Mesendoderm (in vitro differentiated cells): ENCODE measurements around the gene CLCN6.

Source experiments
- DNase-seq: peaks from one replicate; pipeline ENCODE4 v3.0.0; 2013
- H2AK5ac ChIP-seq: 2 replicates; pipeline ENCODE4 v1.6.1; 2013; ENCODE audit warnings: low read length, inconsistent platforms
- H2BK120ac ChIP-seq: 2 replicates; pipeline ENCODE4 v1.6.1; 2013; ENCODE audit warnings: low read depth, mild to moderate bottlenecking, low read length, moderate library complexity, mixed read lengths
- H2BK15ac ChIP-seq: replicated peaks from 2 replicates; pipeline ENCODE4 v1.6.1; 2013; ENCODE audit warnings: low read depth, mild to moderate bottlenecking, moderate library complexity
- H2BK5ac ChIP-seq: 2 replicates; pipeline ENCODE4 v1.6.1; 2013; ENCODE audit warnings: low read length, inconsistent platforms
- H3K18ac ChIP-seq: 2 replicates; pipeline ENCODE4 v1.6.1; 2013; ENCODE audit warnings: mild to moderate bottlenecking, low read length, mixed read lengths
- H3K23ac ChIP-seq: one replicate; pipeline ENCODE4 v1.6.1; 2013; ENCODE audit warnings: low read length
- H3K27ac ChIP-seq: 2 replicates; pipeline ENCODE4 v1.5.1; 2013; ENCODE audit warnings: low read depth, mild to moderate bottlenecking, inconsistent platforms, low read length, moderate library complexity
- H3K27me3 ChIP-seq: 2 replicates; pipeline ENCODE4 v1.6.1; 2013; ENCODE audit warnings: low read length, control low read depth, mild to moderate bottlenecking, inconsistent platforms; ENCODE audit not compliant: insufficient read depth, poor library complexity
- H3K36me3 ChIP-seq: 2 replicates; pipeline ENCODE4 v1.6.1; 2013; ENCODE audit warnings: low read length, inconsistent platforms; ENCODE audit not compliant: control insufficient read depth, insufficient read depth
- H3K4ac ChIP-seq: one replicate; pipeline ENCODE4 v1.6.1; 2013; ENCODE audit warnings: low read depth, mild to moderate bottlenecking, low read length, moderate library complexity
- H3K4me1 ChIP-seq: 2 replicates; pipeline ENCODE4 v1.6.1; 2013; ENCODE audit warnings: low read depth, low read length, inconsistent platforms; ENCODE audit not compliant: control insufficient read depth
- H3K4me2 ChIP-seq: 2 replicates; pipeline ENCODE4 v1.6.1; 2013; ENCODE audit warnings: low read length
- H3K4me3 ChIP-seq: 2 replicates; pipeline ENCODE4 v1.5.1; 2013; ENCODE audit warnings: mild to moderate bottlenecking, low read length
- H3K56ac ChIP-seq: one replicate; pipeline ENCODE4 v1.6.1; 2013; ENCODE audit warnings: low read length
- H3K79me1 ChIP-seq: 2 replicates; pipeline ENCODE4 v1.6.1; 2013; ENCODE audit warnings: low read length, inconsistent platforms
- H3K79me2 ChIP-seq: 2 replicates; pipeline ENCODE4 v1.6.1; 2013; ENCODE audit warnings: mild to moderate bottlenecking, low read length; ENCODE audit not compliant: control insufficient read depth, insufficient read depth
- H3K9ac ChIP-seq: 2 replicates; pipeline ENCODE4 v1.6.1; 2013; ENCODE audit warnings: low read length, inconsistent platforms
- H4K5ac ChIP-seq: one replicate; pipeline ENCODE4 v1.6.1; 2013; ENCODE audit warnings: low read length
- H4K8ac ChIP-seq: one replicate; pipeline ENCODE4 v1.6.1; 2013; ENCODE audit warnings: low read depth, mild to moderate bottlenecking, control low read depth, low read length, moderate library complexity
- WGBS: extraction: QIAGEN DNeasy Blood & Tissue Kit; methylation state at CpG from one replicate; pipeline ENCODE4 v1.1.7; 2013; ENCODE audit warnings: low lambda C conversion rate, missing lambda C conversion rate; ENCODE audit not compliant: insufficient coverage; ENCODE audit errors: extremely low coverage; 5-methylcytosine and 5-hydroxymethylcytosine counted together

Gene CLCN6

GRCh38 chr1:11842154-11843041 is 36.4 kb downstream of the CLCN6 start:
- H4K8ac ChIP-seq: no peak overlapping the region
- H3K4me2 ChIP-seq: no peak overlapping the region
- H3K79me1 ChIP-seq: no peaks in the 10 kb centered on the region
- WGBS: no CpG with 5 or more reads among the region's 19 CpGs
- no peak overlapping the region for H2AK5ac ChIP-seq
- H3K27ac ChIP-seq: no peak overlapping the region
- no peaks in the 10 kb centered on the region for H3K79me2 ChIP-seq
- H3K36me3 ChIP-seq: peaks cover 4% of the 10 kb centered on the region
- no peak overlapping the region for H3K56ac ChIP-seq
- no peak overlapping the region for H3K23ac ChIP-seq
- no peaks in the 10 kb centered on the region for H3K27me3 ChIP-seq
- no peak overlapping the region for H2BK5ac ChIP-seq
- H2BK15ac ChIP-seq: no peak overlapping the region
- no peak for DNase-seq
- no peak overlapping the region for H3K18ac ChIP-seq
- H3K4me3 ChIP-seq: no peak overlapping the region
- H4K5ac ChIP-seq: no peak overlapping the region
- no peak overlapping the region for H2BK120ac ChIP-seq
- no peak overlapping the region for H3K4ac ChIP-seq
- H3K9ac ChIP-seq: no peak overlapping the region
- no peaks in the 10 kb centered on the region for H3K4me1 ChIP-seq

GRCh38 chr1:11845641-11846335 is 39.8 kb downstream of the CLCN6 start:
- peaks cover 4% of the 10 kb centered on the region for H3K36me3 ChIP-seq

GRCh38 chr1:11847667-11848372 is 41.8 kb downstream of the CLCN6 start, which contains the start of gene NPPA:
NPPA (minus strand) TSS chr1:11847783; CDS start chr1:11847684, 99 bp downstream.
- H3K18ac ChIP-seq: no peak within 1 kb of the TSS
- peak; percentile 27 for DNase-seq
- H3K79me2 ChIP-seq: no peaks in the 10 kb centered on the region
- H4K5ac ChIP-seq: no peak within 1 kb of the TSS
- H3K27me3 ChIP-seq: no peaks in the 10 kb centered on the region
- H3K4me2 ChIP-seq: no peak within 1 kb of the TSS
- H3K36me3 ChIP-seq: peaks cover 4% of the 10 kb centered on the region
- no peak within 1 kb of the TSS for H2BK120ac ChIP-seq
- no peak within 1 kb of the TSS for H2BK15ac ChIP-seq
- no peak within 1 kb of the TSS for H4K8ac ChIP-seq
- no CpG with 5 or more reads among the region's 18 CpGs for WGBS
- H3K4me3 ChIP-seq: no peak within 1 kb of the TSS
- no peak within 1 kb of the TSS for H3K56ac ChIP-seq
- H2BK5ac ChIP-seq: no peak within 1 kb of the TSS
- H3K27ac ChIP-seq: no peak within 1 kb of the TSS
- H3K23ac ChIP-seq: no peak within 1 kb of the TSS
- no peak within 1 kb of the TSS for H3K4ac ChIP-seq
- H3K4me1 ChIP-seq: no peaks in the 10 kb centered on the region
- no peak within 1 kb of the TSS for H3K9ac ChIP-seq
- H2AK5ac ChIP-seq: no peak within 1 kb of the TSS
- no peaks in the 10 kb centered on the region for H3K79me1 ChIP-seq

More at GRCh38 chr1:11845641-11846335, 39.8 kb downstream of the CLCN6 start:
- no peak overlapping the region for H3K27ac ChIP-seq
- no peaks in the 10 kb centered on the region for H3K27me3 ChIP-seq
- H3K79me2 ChIP-seq: no peaks in the 10 kb centered on the region
- no CpG with 5 or more reads among the region's 5 CpGs for WGBS
- H3K4me3 ChIP-seq: no peak overlapping the region
- H2AK5ac ChIP-seq: no peak overlapping the region
- H3K4me2 ChIP-seq: no peak overlapping the region
- no peak overlapping the region for H2BK15ac ChIP-seq
- no peak overlapping the region for H3K9ac ChIP-seq
- H3K56ac ChIP-seq: no peak overlapping the region
- no peak overlapping the region for H3K18ac ChIP-seq
- no peak overlapping the region for H4K5ac ChIP-seq
- H2BK5ac ChIP-seq: no peak overlapping the region
- H3K23ac ChIP-seq: no peak overlapping the region
- no peaks in the 10 kb centered on the region for H3K79me1 ChIP-seq
- no peaks in the 10 kb centered on the region for H3K4me1 ChIP-seq
- no peak overlapping the region for H3K4ac ChIP-seq
- H2BK120ac ChIP-seq: no peak overlapping the region
- H4K8ac ChIP-seq: no peak overlapping the region
- peak; percentile 88 for DNase-seq

- no peak overlapping the region for H3K4ac ChIP-seq
- H3K4me3 ChIP-seq: no peak overlapping the region
- H3K23ac ChIP-seq: no peak overlapping the region
- no peak overlapping the region for H2BK15ac ChIP-seq
- H3K27me3 ChIP-seq: no peaks in the 10 kb centered on the region
- H3K36me3 ChIP-seq: peaks cover 4% of the 10 kb centered on the region
- no peak overlapping the region for H2BK5ac ChIP-seq
- H3K56ac ChIP-seq: no peak overlapping the region
- H4K8ac ChIP-seq: no peak overlapping the region
- H3K27ac ChIP-seq: no peak overlapping the region
- H4K5ac ChIP-seq: no peak overlapping the region
- DNase-seq: no peak
- H2AK5ac ChIP-seq: no peak overlapping the region
- no peak overlapping the region for H3K9ac ChIP-seq
- no peaks in the 10 kb centered on the region for H3K4me1 ChIP-seq
- H2BK120ac ChIP-seq: no peak overlapping the region
- no peaks in the 10 kb centered on the region for H3K79me2 ChIP-seq
- WGBS: no CpG with 5 or more reads among the region's 9 CpGs
- no peak overlapping the region for H3K4me2 ChIP-seq
- H3K79me1 ChIP-seq: no peaks in the 10 kb centered on the region
- H3K18ac ChIP-seq: no peak overlapping the region
Observed at GRCh38 chr1:11848373-11848700, 42.3 kb downstream of the CLCN6 start.

- H3K56ac ChIP-seq: no peak overlapping the region
- H2BK5ac ChIP-seq: no peak overlapping the region
- H3K4me3 ChIP-seq: no peak overlapping the region
- H2BK120ac ChIP-seq: no peak overlapping the region
- no CpG with 5 or more reads among the region's 11 CpGs for WGBS
- no peak overlapping the region for H3K4ac ChIP-seq
- no peak overlapping the region for H4K5ac ChIP-seq
- H4K8ac ChIP-seq: no peak overlapping the region
- H3K4me1 ChIP-seq: no peaks in the 10 kb centered on the region
- H3K79me1 ChIP-seq: no peaks in the 10 kb centered on the region
- no peak overlapping the region for H2AK5ac ChIP-seq
- H3K23ac ChIP-seq: no peak overlapping the region
- DNase-seq: no peak
- H3K18ac ChIP-seq: no peak overlapping the region
- no peak overlapping the region for H3K9ac ChIP-seq
- H3K36me3 ChIP-seq: peaks cover 1% of the 10 kb centered on the region
- no peaks in the 10 kb centered on the region for H3K79me2 ChIP-seq
- H3K27ac ChIP-seq: no peak overlapping the region
- H2BK15ac ChIP-seq: no peak overlapping the region
- no peak overlapping the region for H3K4me2 ChIP-seq
- no peaks in the 10 kb centered on the region for H3K27me3 ChIP-seq
Observed at GRCh38 chr1:11850156-11850555, 44.2 kb downstream of the CLCN6 start.
